Activated gamma-delta T cell treated with Interleukin-2 at 50 U/mL for 16 hours (primary cell): ENCODE results near the gene ADAM22.

Experiments
- DNase-seq: peaks from one replicate; pipeline ENCODE4 v3.0.0-alpha.2; 2020

ADAM22 gene

DNA sequence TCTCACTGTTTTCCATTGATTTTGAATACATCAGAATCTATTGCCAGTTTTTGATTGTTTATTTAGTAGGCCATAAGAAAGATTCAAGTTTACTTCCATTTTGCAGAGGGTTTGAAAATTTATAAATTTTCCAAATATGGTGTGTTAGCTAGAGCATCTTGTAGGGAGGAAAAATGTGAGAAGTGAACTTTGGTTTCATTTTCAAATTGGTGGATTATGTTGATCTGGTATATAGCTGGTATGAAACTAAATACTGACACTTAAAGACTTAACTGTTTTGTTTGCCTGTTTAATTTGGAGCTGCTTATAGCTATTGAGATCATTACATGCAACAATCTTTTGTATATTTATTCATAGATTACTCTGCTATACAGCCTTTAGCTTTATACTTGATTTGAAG, 108.1 kb downstream of the ADAM22 start:
- no peak for DNase-seq

GRCh38 chr7:88042803-88043202, 108.8 kb downstream of the ADAM22 start:
- no peak for DNase-seq

- no peak for DNase-seq
Observed at GRCh38 chr7:88044069-88044468, 110.0 kb downstream of the ADAM22 start.

GRCh38 chr7:88046839-88047573, 113.0 kb downstream of the ADAM22 start:
- no peak for DNase-seq

GRCh38 chr7:88057655-88058054, 123.6 kb downstream of the ADAM22 start:
- DNase-seq: no peak

GRCh38 chr7:88062238-88062637, 128.2 kb downstream of the ADAM22 start:
- no peak for DNase-seq

GRCh38 chr7:88069093-88069492, 135.0 kb downstream of the ADAM22 start:
- DNase-seq: no peak

GRCh38 chr7:88071994-88072714, 138.1 kb downstream of the ADAM22 start:
- no peak for DNase-seq

GRCh38 chr7:88072715-88073055, 138.6 kb downstream of the ADAM22 start:
- no peak for DNase-seq

- DNase-seq: no peak
Observed at GRCh38 chr7:88073626-88074025, 139.6 kb downstream of the ADAM22 start.

- DNase-seq: no peak
Observed at GRCh38 chr7:88075216-88075615, 141.2 kb downstream of the ADAM22 start.

DNA sequence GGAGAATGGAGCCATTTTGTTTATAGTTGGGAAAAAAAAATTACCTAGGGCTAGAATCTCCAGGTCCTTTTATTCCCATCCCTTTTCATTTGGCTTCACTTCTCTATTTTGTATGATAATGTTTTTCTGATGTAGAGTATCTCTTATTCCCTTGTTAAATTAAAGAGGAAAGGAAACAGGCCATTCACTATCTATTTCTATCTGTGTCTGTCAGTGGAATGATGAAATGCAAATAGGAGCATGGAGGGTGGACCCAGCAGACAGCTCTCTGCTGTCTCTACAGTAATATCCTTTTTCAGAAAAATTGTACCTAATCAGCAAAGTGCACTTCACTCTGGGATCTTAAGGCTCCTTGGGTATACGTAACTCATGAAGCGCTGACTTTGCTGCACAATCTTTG, 149.8 kb downstream of the ADAM22 start:
- DNase-seq: no peak

- no peak for DNase-seq
Observed at GRCh38 chr7:88089561-88089960, 155.5 kb downstream of the ADAM22 start.

DNA sequence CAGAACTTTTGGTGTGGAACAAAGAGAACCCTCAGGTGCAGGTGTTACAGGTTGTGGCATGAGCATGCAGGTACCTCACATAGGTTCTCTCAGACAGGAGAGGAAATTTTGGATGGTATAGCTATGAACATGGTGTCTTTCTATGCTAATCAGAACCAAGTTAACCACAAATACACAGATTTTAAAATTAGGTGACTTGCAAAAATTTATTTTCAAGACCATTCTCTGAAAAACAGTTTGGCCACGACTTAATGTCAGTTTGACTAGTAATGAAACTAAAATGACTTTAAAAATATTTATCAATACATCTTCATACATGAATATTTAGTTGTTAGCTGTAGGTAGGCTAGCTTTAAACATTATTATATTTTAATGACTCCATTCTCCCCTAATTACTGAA, 156.2 kb downstream of the ADAM22 start:
- DNase-seq: no peak

DNA sequence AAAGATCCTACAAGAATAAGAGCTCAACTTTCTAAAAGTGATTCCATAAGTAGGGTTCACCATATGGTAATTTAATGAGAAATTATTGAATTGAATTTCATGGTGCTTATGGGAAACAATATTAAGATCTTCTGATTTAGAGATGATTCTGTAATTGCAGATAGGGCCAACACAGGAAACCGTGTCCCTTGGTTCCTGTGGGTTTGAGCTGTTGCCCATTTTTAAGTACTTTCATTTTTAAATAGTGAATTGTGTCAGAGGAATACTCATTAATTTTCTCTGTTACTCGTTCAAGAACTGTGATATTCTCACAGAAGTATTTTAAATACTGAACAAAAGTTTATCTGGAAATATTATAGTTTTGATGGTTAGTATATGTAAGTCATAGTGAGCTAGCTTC, 156.6 kb downstream of the ADAM22 start:
- DNase-seq: no peak

DNA sequence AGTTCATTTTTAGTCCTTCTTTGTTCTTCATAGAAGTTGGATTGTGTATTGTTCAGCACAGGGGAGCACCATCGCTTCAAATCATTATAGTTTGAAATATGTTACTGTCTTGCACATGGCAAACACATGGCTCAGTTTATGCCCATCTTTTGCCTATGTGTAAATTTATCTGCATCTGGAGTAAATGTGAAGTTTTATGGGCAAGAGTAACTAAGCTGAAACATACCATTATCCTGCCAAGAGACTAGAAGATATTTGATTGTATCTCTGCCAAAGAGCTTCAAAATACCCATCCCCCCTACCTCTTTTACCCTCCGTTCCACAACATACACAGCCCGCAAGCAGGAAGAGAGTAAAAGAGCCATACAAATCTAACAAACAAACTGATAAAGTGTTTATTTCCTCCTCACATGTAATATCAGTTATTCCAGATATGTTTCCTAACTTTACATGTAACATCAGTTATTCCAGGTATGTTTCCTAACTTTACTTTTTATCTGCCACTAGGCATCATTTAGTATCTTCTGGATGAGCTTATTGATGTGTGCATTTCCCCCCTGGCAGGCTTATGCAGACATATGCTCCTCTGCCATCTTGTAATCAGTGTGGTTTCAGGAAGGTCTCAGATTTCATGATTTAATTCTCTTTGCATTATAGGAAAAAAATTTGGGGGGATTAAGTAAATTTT, 158.1 kb downstream of the ADAM22 start:
- DNase-seq: no peak

DNA sequence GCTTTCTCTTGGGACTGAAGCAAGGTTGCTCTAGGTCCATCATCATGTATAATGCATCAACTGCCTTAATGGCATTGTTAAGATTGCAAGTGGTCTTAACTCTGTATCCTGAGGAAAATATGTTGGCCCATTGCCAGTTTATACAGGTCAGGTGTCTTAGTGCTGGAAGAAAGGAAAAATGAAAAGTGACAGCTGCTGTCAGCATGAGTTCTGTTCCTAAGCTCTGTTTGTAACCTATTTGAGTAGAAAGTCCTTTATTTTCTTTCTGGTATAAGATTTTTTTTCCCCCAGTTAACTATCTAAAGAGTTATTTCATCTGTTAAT, 158.6 kb downstream of the ADAM22 start:
- DNase-seq: no peak

DNA sequence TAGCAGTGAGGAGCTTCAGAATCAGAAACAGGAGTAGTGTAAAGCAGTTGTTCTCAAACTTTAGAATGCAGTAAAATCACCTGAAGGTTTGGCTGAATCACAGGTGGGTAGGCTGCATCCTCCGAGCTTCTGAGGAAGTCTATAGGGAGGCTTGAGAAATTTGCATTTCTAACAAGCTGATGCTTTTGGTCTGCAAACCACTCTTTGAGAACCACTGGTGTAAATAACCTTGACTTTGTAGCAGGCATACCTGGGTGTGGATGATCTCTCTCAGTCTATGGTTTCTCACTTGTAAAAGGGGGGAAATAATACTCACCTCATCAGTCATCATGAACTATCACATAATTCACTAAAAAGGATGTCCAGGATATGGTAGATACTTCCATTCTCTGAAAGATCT, 167.7 kb downstream of the ADAM22 start:
- DNase-seq: no peak

DNA sequence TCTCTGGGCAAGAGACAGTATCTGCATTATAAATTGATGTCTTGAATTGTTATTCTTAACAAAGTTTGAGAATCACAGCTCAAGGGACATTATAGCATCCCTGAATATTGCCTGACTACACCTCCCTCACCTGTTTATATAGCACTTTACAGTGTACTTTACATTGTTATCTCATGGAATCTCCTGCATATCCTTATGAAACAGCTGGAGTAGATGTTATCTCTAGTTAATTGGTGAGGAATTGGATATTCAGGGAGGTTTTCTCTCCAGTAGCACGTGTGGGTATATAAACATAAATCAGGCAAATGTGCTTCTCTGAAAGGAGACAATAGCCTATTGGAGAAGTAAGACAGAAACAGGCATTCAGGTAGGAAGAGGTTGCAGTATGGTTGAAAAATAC, 168.6 kb downstream of the ADAM22 start:
- DNase-seq: no peak

DNA sequence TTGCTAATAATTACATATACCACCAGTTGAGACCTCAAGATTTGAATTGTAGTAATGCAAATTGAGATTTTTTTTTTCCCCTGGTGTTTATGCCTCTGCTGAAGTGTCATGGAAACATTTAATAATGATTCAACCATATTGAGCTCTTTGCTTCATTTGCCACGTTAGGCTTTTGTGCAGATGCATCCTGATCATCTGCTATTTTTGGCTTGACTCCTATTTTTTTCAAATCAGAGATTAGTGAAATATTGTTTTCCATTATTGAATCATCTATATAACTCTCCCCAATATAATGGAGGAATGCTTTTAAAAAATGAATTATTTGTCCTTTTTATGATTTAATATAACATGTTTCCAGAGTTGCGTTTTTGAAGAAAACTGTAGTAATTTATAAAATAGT, 170.7 kb downstream of the ADAM22 start:
- DNase-seq: no peak

GRCh38 chr7:88105231-88105630, 171.2 kb downstream of the ADAM22 start:
- DNase-seq: no peak

GRCh38 chr7:88106434-88106833, 172.4 kb downstream of the ADAM22 start:
- DNase-seq: no peak

GRCh38 chr7:88109612-88110011, 175.6 kb downstream of the ADAM22 start:
- no peak for DNase-seq

DNA sequence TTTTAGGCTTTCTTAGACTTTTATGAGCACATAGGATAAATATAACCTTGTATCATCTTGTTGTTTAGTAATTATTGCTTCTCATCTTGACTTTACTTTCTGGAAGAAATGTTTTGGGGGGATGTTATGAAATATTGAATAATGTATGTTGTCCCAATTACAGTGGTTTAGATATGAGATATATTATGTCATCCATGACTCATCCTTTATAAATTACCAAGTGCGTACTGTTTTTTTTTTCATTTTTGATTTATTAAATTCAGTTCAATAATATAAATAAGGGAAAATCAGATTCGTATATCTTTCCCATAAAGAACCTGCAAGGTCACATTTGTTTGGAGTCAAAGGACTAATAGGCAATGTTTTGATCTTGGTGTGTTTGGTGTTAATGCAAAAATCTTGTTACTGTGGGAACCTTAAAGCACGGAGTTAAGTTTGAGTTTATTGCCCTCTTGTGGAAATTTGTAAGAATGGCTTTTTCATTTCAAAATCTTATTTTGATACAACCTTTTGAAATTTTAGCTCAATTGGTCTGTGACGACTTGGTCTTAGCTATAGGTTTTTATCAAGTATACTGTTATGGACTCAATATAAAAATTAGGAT, 177.2 kb downstream of the ADAM22 start:
- no peak for DNase-seq
